SU-DHL-6 (cell line): ENCODE data around the gene ARHGAP22.

Experiments used
- H2AFZ ChIP-seq: fragments of 200-600 bp; sonication (generic); 2 replicates; pipeline ENCODE4 v1.6.1; 2014; ENCODE audit warnings: low read depth, mild to moderate bottlenecking, moderate library complexity, mixed read lengths, antibody characterized with exemption, low read length; ENCODE audit not compliant: severe bottlenecking
- H3F3A ChIP-seq: fragments of 200-600 bp; shearing (Covaris generic); 2 replicates; pipeline ENCODE4 v1.6.0; 2016; ENCODE audit warnings: antibody characterized with exemption, mild to moderate bottlenecking; ENCODE audit not compliant: insufficient read depth
- H3K27ac ChIP-seq: fragments of 200-600 bp; sonication (generic); 2 replicates; pipeline ENCODE4 v1.5.1; 2016; ENCODE audit warnings: low read depth, mild to moderate bottlenecking, low read length, moderate library complexity, mixed read lengths
- H3K27me3 ChIP-seq: fragments of 200-600 bp; sonication (generic), shearing (Covaris generic); 2 replicates; pipeline ENCODE4 v1.6.0; 2014; ENCODE audit warnings: mild to moderate bottlenecking, low read length
- H3K36me3 ChIP-seq: fragments of 200-600 bp; sonication (generic); 2 replicates; pipeline ENCODE4 v1.6.1; 2014; ENCODE audit warnings: mild to moderate bottlenecking, low read length, mixed read lengths
- H3K4me2 ChIP-seq: fragments of 300-600, 200-600 bp; shearing (Covaris generic), sonication (generic); 2 replicates; pipeline ENCODE4 v1.6.0; 2014; ENCODE audit warnings: low read length, low read depth, mild to moderate bottlenecking; ENCODE audit not compliant: poor library complexity, severe bottlenecking
- H3K4me3 ChIP-seq: fragments of 200-600 bp; sonication (generic); 2 replicates; pipeline ENCODE4 v1.5.1; 2014; ENCODE audit warnings: antibody characterized with exemption, low read length, mild to moderate bottlenecking, mixed read lengths; ENCODE audit not compliant: insufficient read depth, poor library complexity, severe bottlenecking
- H3K79me2 ChIP-seq: fragments of 200-600 bp; sonication (generic); 2 replicates; pipeline ENCODE4 v1.6.1; 2014; ENCODE audit warnings: mild to moderate bottlenecking, low read length, moderate library complexity; ENCODE audit not compliant: insufficient read depth
- H3K9ac ChIP-seq: fragments of 200-600 bp; sonication (generic); 2 replicates; pipeline ENCODE4 v1.7.0; 2014; ENCODE audit warnings: mild to moderate bottlenecking, low read length
- H3K9me2 ChIP-seq: fragments of 200-600 bp; sonication (generic); replicated peaks from 2 replicates; pipeline ENCODE4 v1.6.1; 2014; ENCODE audit warnings: low read length; ENCODE audit not compliant: insufficient read depth
- H3K9me3 ChIP-seq: fragments of 200-600 bp; sonication (generic); 2 replicates; pipeline ENCODE4 v1.6.1; 2014; ENCODE audit warnings: low read length, mixed read lengths; ENCODE audit not compliant: insufficient read depth
- H4K20me1 ChIP-seq: fragments of 200-600 bp; sonication (generic); 2 replicates; pipeline ENCODE4 v1.6.1; 2014; ENCODE audit warnings: low read depth, mild to moderate bottlenecking, antibody characterized with exemption, low read length, moderate library complexity, mixed read lengths
- EZH2phosphoT487 ChIP-seq: fragments of 200-600 bp; sonication (generic), shearing (Covaris generic); conservative IDR thresholded peaks from 2 replicates; pipeline ENCODE4 v1.6.1; 2018; ENCODE audit warnings: mild to moderate bottlenecking, antibody characterized with exemption, low read length, moderate library complexity, mixed read lengths
- TF ChIP-seq, protein P1 (sequence below): fragments of 200-600 bp; sonication (generic); IDR thresholded peaks from one replicate; pipeline ENCODE4 v1.5.1; 2017; ENCODE audit warnings: antibody characterized with exemption, mild to moderate bottlenecking, low read length, moderate library complexity; ENCODE audit not compliant: insufficient read depth, poor library complexity, severe bottlenecking

Gene ARHGAP22

DNA sequence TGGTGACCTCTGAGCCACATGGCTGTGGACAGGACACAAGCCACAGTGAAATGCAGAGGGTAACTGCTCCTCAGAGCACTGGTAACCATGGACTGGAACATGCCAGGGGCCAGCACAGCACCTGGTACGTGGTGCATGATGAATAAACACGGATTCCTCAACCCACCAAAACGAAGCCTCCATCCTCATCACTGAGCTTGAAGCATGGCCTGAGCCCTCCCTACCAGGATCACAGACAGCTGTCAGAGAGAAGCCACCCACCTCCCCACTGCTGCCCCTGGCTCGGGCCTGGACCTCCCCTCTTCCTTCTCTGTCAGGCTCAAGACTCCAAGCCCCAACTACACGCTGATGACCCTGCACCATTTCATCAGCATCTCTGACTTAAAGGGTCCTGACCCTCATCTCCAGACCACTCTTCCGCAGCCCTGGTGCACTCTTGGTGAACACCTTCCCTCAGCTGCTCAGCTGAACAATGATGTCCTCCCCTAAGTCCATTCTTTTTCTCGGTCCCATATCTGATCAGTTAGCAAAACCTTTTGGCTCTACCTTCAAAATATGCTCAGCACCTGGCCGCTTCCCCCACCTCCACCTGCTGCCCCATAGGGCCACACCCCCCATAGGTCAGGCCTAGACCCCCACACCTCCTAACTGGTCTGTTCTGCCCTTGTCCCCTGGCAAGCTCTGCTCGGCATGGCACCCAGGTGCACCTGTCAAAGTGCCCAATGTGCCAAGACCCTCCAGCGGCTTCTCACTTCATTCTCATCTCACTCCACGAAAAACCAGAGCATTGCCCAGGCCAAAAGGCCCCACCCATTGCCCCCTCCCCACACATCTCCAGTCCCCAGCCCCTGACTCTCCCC, 157.3 kb downstream of the ARHGAP22 start:
- Histone ChIP-seq H3K79me2 (no peaks in the 10 kb centered on the region), H4K20me1 (no peaks in the 10 kb centered on the region), H3K4me3 (no peak overlapping the region), H3K36me3 (no peaks in the 10 kb centered on the region), H3K9me3 (no peaks in the 10 kb centered on the region), H3K9me2 (no peaks in the 10 kb centered on the region), H3K27me3 (no peaks in the 10 kb centered on the region), H3F3A (no peaks in the 10 kb centered on the region), H3K4me2 (no peak overlapping the region), H3K27ac (no peak overlapping the region), H3K9ac (no peak overlapping the region), H2AFZ (no peak overlapping the region)
- TF ChIP-seq EZH2phosphoT487 = no peak
- TF ChIP-seq, protein P1, sequence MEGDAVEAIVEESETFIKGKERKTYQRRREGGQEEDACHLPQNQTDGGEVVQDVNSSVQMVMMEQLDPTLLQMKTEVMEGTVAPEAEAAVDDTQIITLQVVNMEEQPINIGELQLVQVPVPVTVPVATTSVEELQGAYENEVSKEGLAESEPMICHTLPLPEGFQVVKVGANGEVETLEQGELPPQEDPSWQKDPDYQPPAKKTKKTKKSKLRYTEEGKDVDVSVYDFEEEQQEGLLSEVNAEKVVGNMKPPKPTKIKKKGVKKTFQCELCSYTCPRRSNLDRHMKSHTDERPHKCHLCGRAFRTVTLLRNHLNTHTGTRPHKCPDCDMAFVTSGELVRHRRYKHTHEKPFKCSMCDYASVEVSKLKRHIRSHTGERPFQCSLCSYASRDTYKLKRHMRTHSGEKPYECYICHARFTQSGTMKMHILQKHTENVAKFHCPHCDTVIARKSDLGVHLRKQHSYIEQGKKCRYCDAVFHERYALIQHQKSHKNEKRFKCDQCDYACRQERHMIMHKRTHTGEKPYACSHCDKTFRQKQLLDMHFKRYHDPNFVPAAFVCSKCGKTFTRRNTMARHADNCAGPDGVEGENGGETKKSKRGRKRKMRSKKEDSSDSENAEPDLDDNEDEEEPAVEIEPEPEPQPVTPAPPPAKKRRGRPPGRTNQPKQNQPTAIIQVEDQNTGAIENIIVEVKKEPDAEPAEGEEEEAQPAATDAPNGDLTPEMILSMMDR = no peak

DNA sequence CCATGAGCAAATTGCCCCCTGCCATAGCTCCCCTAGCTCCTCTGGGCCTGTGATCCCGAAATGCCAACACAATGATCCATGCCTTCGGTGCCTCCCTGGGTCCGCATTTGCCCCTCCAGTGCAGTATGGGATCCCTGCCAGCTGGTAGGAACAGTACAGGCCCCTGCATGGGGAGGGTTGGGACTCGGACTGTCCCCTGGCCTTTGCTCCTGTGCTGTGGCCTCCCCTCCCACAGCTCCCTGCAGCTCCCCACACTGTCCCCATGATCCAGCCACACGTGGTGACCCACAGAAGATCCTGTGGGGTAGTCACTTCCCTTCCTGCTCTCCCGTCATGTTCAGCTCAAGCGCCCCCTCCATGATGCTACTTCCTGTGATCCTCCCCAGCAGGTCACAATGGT, 158.1 kb downstream of the ARHGAP22 start:
- no peaks in the 10 kb centered on the region for H3K9me2 ChIP-seq
- H3K27me3 ChIP-seq = no peaks in the 10 kb centered on the region
- no peaks in the 10 kb centered on the region for H3K36me3 ChIP-seq
- H3K4me3 ChIP-seq = no peak overlapping the region
- no peak overlapping the region for H2AFZ ChIP-seq
- no peaks in the 10 kb centered on the region for H3K79me2 ChIP-seq
- no peak overlapping the region for H3K9ac ChIP-seq
- H4K20me1 ChIP-seq = no peaks in the 10 kb centered on the region
- H3K27ac ChIP-seq = no peak overlapping the region
- no peak overlapping the region for H3K4me2 ChIP-seq
- no peaks in the 10 kb centered on the region for H3K9me3 ChIP-seq
- no peaks in the 10 kb centered on the region for H3F3A ChIP-seq
- no peak for TF ChIP-seq EZH2phosphoT487

DNA sequence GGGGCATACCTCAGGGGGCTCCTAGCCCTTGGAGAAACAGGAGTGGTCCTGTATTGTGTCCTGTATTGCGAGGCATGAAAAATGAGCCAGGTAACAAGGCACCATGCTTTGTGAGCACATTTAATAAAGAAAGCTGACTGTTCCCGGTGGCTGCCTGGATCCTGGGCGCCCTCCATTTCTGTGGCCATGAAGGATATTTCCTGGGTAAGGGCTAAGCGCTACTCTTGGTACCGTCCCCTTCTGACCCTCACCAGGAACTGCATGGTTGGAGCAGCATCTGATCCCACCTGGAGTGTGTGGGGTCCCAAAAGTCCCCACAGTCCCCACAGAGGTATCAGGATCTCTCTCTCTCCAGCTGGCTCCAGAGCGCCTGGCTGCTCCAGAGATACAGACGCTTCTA, 158.9 kb downstream of the ARHGAP22 start:
- H3K79me2 ChIP-seq = no peaks in the 10 kb centered on the region
- H3K9me2 ChIP-seq = no peaks in the 10 kb centered on the region
- H2AFZ ChIP-seq = no peak overlapping the region
- H3K4me2 ChIP-seq = no peak overlapping the region
- H3K4me3 ChIP-seq = no peak overlapping the region
- no peaks in the 10 kb centered on the region for H3F3A ChIP-seq
- no peaks in the 10 kb centered on the region for H3K9me3 ChIP-seq
- no peaks in the 10 kb centered on the region for H4K20me1 ChIP-seq
- TF ChIP-seq, protein P1 = no peak
- no peak for TF ChIP-seq EZH2phosphoT487
- no peaks in the 10 kb centered on the region for H3K27me3 ChIP-seq
- no peak overlapping the region for H3K9ac ChIP-seq
- H3K36me3 ChIP-seq = no peaks in the 10 kb centered on the region
- no peak overlapping the region for H3K27ac ChIP-seq
